Spleen (tissue), 11 donors: Measurements from ENCODE around the gene FANCE. TPM values are rescaled to one million over a fixed set of nuclear protein-coding genes. Genes with fewer than 3 reads are reported as not detected.

Source experiments
- DNase-seq: peaks from one replicate; pipeline ENCODE4 v3.0.0-alpha.2; 2020
- H3K27ac ChIP-seq, 8 donors: fragments of 200-600 bp; sonication (generic) in 7 of 8; 1 replicate in 4 of 8; 2 replicates in 4 of 8; pipeline versions ENCODE4 v1.5.0 to v1.8.0; 2016 to 2021; ENCODE audit warnings: inconsistent platforms in 4 of 8, mild to moderate bottlenecking in 4 of 8, moderate library complexity in 1 of 8
- H3K27me3 ChIP-seq, 7 donors: fragments of 200-600 bp; sonication (generic) in 6 of 7; replicated peaks in 1 of 7; 1 replicate in 4 of 7; 2 replicates in 3 of 7; pipeline versions ENCODE4 v1.5.0 to v1.8.0; 2016 to 2021; ENCODE audit warnings: inconsistent platforms in 3 of 7, mild to moderate bottlenecking in 1 of 7
- H3K36me3 ChIP-seq, 6 donors: fragments of 200-600 bp; sonication (generic) in 5 of 6; 1 replicate in 4 of 6; 2 replicates in 2 of 6; pipeline versions ENCODE4 v1.5.0 to v1.8.0; 2016 to 2021; ENCODE audit warnings: inconsistent platforms in 2 of 6
- H3K4me1 ChIP-seq, 6 donors: fragments of 200-600 bp; sonication (generic) in 5 of 6; 1 replicate in 3 of 6; 2 replicates in 3 of 6; pipeline versions ENCODE4 v1.5.0 to v1.8.0; 2016 to 2021; ENCODE audit warnings: inconsistent platforms in 3 of 6
- H3K4me3 ChIP-seq, 8 donors: fragments of 200-600 bp; sonication (generic) in 7 of 8; 1 replicate in 4 of 8; 2 replicates in 4 of 8; pipeline versions ENCODE4 v1.5.0 to v1.8.0; 2016 to 2021; ENCODE audit warnings: inconsistent platforms in 4 of 8, mild to moderate bottlenecking in 4 of 8, moderate library complexity in 2 of 8
- H3K9me3 ChIP-seq, 8 donors: fragments of 200-600 bp; sonication (generic) in 7 of 8; 1 replicate in 4 of 8; 2 replicates in 4 of 8; pipeline versions ENCODE4 v1.5.0 to v1.8.0; 2016 to 2021; ENCODE audit warnings: inconsistent platforms in 4 of 8
- POLR2A ChIP-seq, 3 donors: fragments of 450-650 bp; IDR thresholded peaks; one replicate each; pipeline ENCODE4 v1.5.1; 2017; ENCODE audit warnings: antibody characterized with exemption in 3 of 3, mild to moderate bottlenecking in 1 of 3
- POLR2AphosphoS5 ChIP-seq, 3 donors: sonication (generic); formaldehyde crosslinking; IDR thresholded peaks; one replicate each; pipeline ENCODE4 v1.5.1; 2017; ENCODE audit warnings: antibody characterized with exemption in 3 of 3
- WGBS, 5 donors: extraction: QIAGEN DNeasy Blood & Tissue Kit in 3 of 5; methylation state at CpG; one replicate each; pipeline versions ENCODE4 v1.1.5 to v1.1.7; 2013 to 2018; 5-methylcytosine and 5-hydroxymethylcytosine counted together
- intact Hi-C: fragments of 100-400 bp; cut with DNase I; formaldehyde crosslinking; loops from one replicate; pipeline ENCODE4 v1.15.0; 2023; ENCODE audit warnings: low total_unique reads
- polyA plus RNA-seq, 3 donors: library from polyadenylated mRNA; stranded (reverse); fragments of 200-250 nt; gene quantifications; one replicate each; pipeline ENCODE4 v1.2.1, GENCODE V29; 2013
- total RNA-seq, 7 donors: library from RNA; depleted of rRNA in 3 of 7; stranded (reverse); fragments of >200 nt in 3 of 7; fragmentation: NEBNext Ultra II Directional in 4 of 7; extraction: Animal tissue kit (Norgen Biotek cat#: 25700) in 4 of 7; gene quantifications; one replicate each; pipeline versions ENCODE4 v1.1.0 to v1.2.1, GENCODE V29; 2016 to 2021
- TF ChIP-seq, protein P1 (sequence below), 11 experiments: fragments of 200-600 bp in 7 of 11; fragments of 450-650 bp in 4 of 11; sonication (generic) in 4 of 11; IDR thresholded peaks in 8 of 11; conservative IDR thresholded peaks in 3 of 11; 1 replicate in 7 of 11; 2 replicates in 4 of 11; pipeline versions ENCODE4 v1.4.0 to v1.8.0; 2016 to 2021; ENCODE audit warnings: antibody characterized with exemption in 11 of 11, inconsistent platforms in 4 of 11, mild to moderate bottlenecking in 1 of 11
- donor health status: healthy with polysubstance abuse.
- donor health status: DM: no; HTN: no; CAD: no; lungs with moderate emphysema.
- donor health status: DM: no; HTN: no; CAD: no.
- donor health status: Bipolar disorder and iron deficiency.
- donor health status: healthy.
- donor health status: DM: no; HTN: no; CAD: no.
- donor health status: DM: yes; HTN: yes; CAD: no.

Gene FANCE
- total and polyA plus RNA-seq, 10 donors: 2.9 to 5.8 (median 4.2) TPM

DNA sequence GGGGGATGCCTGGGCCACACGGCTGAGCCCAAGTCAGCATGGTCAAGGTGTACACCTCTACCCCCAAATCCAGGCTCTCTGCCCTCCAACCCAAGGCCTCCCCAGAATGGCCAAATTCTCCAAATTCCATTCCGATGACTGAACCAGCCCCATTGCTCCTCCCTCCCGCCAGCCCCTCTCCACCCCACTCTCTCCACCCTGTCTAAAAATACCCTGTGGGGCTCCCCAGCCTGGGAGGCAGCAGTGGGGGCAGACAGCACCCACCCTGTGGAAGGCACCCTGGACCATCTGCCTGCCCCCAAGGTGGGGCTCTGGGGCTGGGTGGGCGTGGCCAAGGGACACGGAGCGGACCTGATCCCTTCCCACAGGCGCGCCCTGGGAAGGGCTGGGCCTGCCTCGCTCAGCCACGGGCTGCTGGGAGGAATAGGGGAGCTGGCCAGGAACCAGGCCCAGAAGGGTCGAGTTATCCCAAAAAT lies 33.3 kb downstream of the FANCE start:
- no peak overlapping the region for H3K4me3 ChIP-seq
- H3K9me3 ChIP-seq: no peaks in the 10 kb centered on the region
- peak overlapping the region in 7 of 8 donors; percentile 10 to 66 (median 50) for H3K27ac ChIP-seq
- H3K36me3 ChIP-seq: no peaks in the 10 kb centered on the region
- WGBS, 5 donors: 74 to 85% (median 80%) methylated on average over 5 to 11 of the region's 11 CpGs
- H3K27me3 ChIP-seq: peaks cover 0 to 7% (median 0%) of the 10 kb centered on the region in 7 donors
- TF ChIP-seq POLR2A (IDR thresholded peaks at IDR 0.05) (no peak), POLR2AphosphoS5 (IDR thresholded peaks at IDR 0.05) (no peak)
- TF ChIP-seq, protein P1, sequence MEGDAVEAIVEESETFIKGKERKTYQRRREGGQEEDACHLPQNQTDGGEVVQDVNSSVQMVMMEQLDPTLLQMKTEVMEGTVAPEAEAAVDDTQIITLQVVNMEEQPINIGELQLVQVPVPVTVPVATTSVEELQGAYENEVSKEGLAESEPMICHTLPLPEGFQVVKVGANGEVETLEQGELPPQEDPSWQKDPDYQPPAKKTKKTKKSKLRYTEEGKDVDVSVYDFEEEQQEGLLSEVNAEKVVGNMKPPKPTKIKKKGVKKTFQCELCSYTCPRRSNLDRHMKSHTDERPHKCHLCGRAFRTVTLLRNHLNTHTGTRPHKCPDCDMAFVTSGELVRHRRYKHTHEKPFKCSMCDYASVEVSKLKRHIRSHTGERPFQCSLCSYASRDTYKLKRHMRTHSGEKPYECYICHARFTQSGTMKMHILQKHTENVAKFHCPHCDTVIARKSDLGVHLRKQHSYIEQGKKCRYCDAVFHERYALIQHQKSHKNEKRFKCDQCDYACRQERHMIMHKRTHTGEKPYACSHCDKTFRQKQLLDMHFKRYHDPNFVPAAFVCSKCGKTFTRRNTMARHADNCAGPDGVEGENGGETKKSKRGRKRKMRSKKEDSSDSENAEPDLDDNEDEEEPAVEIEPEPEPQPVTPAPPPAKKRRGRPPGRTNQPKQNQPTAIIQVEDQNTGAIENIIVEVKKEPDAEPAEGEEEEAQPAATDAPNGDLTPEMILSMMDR (IDR thresholded peaks at IDR 0.05 in 8 of 11, conservative IDR thresholded peaks at IDR 0.05 in 3 of 11): no peak
- intact Hi-C loops: no loop called here
- DNase-seq: no peak
- H3K4me1 ChIP-seq: peaks cover 0 to 69% (median 19%) of the 10 kb centered on the region in 6 donors

DNA sequence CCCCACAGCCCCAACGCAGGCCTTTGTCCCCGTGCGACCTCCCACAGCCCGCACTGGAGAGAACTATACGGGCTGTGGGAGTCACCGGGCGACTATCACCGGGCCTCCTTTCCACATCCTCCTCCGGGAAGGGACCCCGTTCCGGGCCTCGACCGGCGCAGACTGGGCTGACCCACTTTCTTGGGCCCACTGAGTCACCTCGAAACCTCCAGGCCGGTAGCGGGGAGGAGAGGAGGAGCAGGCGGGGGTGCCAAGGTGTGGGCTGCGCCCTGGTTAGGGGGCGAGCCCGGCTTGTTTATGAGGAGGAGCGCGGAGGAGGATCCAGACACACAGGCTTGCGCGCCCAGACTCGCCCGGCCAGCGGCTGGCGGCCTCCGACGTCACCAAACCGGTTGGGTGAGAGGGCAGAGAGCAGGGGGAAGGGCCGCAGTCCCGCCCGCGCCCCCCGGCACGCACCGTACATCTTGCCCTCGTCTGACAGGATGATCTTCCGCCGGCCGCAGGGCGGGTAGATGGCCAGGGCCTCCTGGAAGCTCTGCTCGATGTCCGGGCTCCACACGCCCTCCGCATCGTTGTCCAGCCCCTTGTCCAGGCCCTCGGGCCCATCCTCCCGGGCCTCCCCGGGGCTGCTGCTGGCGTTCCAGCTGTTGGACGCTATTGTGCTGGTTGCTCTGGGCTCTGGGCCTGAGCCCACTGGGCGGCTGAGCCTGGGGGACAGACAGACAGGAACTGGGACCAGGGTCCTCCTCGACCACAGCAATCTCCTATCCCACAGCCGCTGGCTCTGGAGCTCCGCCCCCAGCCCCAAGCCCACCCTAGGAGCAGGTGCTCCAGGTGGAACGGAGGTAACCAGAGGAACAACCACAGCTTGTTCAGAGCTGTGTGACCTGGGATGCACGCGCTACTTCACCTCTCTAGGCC lies 34.1 kb downstream of the FANCE start:
- H3K4me3 ChIP-seq: no peak overlapping the region

DNA sequence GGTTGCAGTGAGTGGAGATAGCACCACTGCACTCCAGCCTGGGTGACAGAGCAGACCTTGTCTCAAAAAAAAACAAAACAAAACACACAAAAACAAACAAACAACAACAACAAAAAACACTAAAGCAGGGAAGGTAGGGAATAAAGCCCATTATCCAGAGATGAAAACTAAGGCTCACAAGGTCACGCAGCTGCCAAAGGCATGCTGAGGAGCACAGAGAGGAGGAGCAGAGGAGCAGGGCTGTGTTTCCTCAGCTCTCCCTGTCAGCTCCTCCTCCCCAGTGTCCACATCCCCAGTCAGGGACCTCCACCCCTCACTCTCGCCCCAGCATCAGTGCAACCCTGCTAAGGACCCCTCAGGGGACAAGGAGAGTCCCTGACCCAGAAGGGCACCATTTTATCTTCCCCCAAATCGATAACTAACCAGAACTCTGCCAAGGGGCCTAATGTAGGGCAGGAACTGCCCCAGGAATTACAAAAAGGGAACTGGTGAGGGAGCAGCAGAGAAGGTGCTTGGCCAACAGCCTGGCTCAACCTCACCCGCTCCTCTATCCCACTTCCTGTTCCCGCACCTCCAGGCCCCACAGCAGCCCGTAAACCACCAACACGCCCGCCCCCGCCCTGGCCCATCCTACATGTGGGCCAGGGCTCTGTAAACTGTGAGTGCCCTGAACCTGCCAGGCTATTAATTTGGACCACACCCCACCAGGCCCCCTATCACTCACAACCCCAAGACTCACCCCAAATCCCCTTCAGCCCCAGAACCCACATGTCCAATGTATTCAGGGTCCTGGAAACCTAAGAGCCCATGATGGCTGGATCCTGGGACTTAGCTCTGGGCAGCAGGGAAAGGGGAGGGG lies 35.7 kb downstream of the FANCE start:
- intact Hi-C loops: no loop called here
- WGBS, 5 donors: 22 to 45% (median 31%) methylated on average over 9 of the region's 9 CpGs
- H3K4me1 ChIP-seq: peaks cover 0 to 93% (median 30%) of the 10 kb centered on the region in 6 donors

More for the DNA sequence above, 34.1 kb downstream of the FANCE start:
- WGBS, 5 donors: 75 to 86% (median 84%) methylated on average over 51 to 61 of the region's 61 CpGs
- Histone ChIP-seq H3K27me3 (peaks cover 0 to 13% (median 0%) of the 10 kb centered on the region in 7 donors), H3K36me3 (no peaks in the 10 kb centered on the region), H3K9me3 (no peaks in the 10 kb centered on the region), H3K4me1 (peaks cover 0 to 77% (median 23%) of the 10 kb centered on the region in 6 donors), H3K27ac (peak overlapping the region in 7 of 8 donors; percentile 10 to 66 (median 50))
- TF ChIP-seq, protein P1 (IDR thresholded peaks at IDR 0.05 in 8 of 11, conservative IDR thresholded peaks at IDR 0.05 in 3 of 11): no peak
- peak in 2 of 3 donors; percentile 57 to 67 for TF ChIP-seq POLR2AphosphoS5 (IDR thresholded peaks at IDR 0.05)
- no peak for TF ChIP-seq POLR2A (IDR thresholded peaks at IDR 0.05)
- no peak for DNase-seq
- intact Hi-C loops: no loop called here

More for the DNA sequence above, 35.7 kb downstream of the FANCE start:
- peaks cover 0 to 29% (median 3%) of the 10 kb centered on the region in 7 donors for H3K27me3 ChIP-seq
- H3K27ac ChIP-seq: peak overlapping the region in 4 of 8 donors; percentile 17 to 66 (median 38)
- H3K9me3 ChIP-seq: no peaks in the 10 kb centered on the region
- no peak overlapping the region for H3K4me3 ChIP-seq
- peak in 1 of 3 donors; percentile 27 for TF ChIP-seq POLR2AphosphoS5 (IDR thresholded peaks at IDR 0.05)
- TF ChIP-seq, protein P1 (IDR thresholded peaks at IDR 0.05 in 8 of 11, conservative IDR thresholded peaks at IDR 0.05 in 3 of 11): no peak
- H3K36me3 ChIP-seq: no peaks in the 10 kb centered on the region
- DNase-seq: no peak
